Astrocyte (in vitro differentiated cells and primary cell): ENCODE measurements around the gene TNFAIP2. TPM values are rescaled to one million over a fixed set of nuclear protein-coding genes. Genes with fewer than 3 reads are reported as not detected.
A peak's percentile ranks its signal among the peaks of the same experiment; 100 is the strongest.

Source experiments
- DNase-seq: peaks from one replicate; pipeline ENCODE4 v3.0.0-alpha.2; 2010; ENCODE audit warnings: low read depth
- FAIRE-seq: peaks from 2 replicates; lab custom pipeline; 2011; peaks lifted over from hg19 to GRCh38; lab: Jason Lieb, UNC
- H2AFZ ChIP-seq: 2 replicates; pipeline ENCODE4 v1.6.0; 2012; ENCODE audit warnings: low read depth, low read length, inconsistent platforms
- H3K27ac ChIP-seq: 2 replicates; pipeline ENCODE4 v1.5.1; 2011; ENCODE audit warnings: low read depth, low read length, inconsistent platforms
- H3K27me3 ChIP-seq: 2 replicates; pipeline ENCODE4 v1.6.0; 2011; ENCODE audit warnings: low read length, inconsistent platforms; ENCODE audit not compliant: insufficient read depth
- H3K36me3 ChIP-seq: 2 replicates; pipeline ENCODE4 v1.5.1; 2011; ENCODE audit warnings: low read length, inconsistent platforms; ENCODE audit not compliant: insufficient read depth
- H3K4me1 ChIP-seq: 2 replicates; pipeline ENCODE4 v1.5.1; 2011; ENCODE audit warnings: low read length, inconsistent platforms; ENCODE audit not compliant: insufficient read depth
- H3K4me2 ChIP-seq: 2 replicates; pipeline ENCODE4 v1.6.0; 2012; ENCODE audit warnings: low read length, inconsistent platforms
- H3K4me3 ChIP-seq: 2 replicates; pipeline ENCODE4 v1.5.1; 2011; ENCODE audit warnings: low read depth, mild to moderate bottlenecking, low read length, inconsistent platforms; ENCODE audit not compliant: insufficient read depth
- H3K79me2 ChIP-seq: 2 replicates; pipeline ENCODE4 v1.6.0; 2012; ENCODE audit warnings: mild to moderate bottlenecking, low read length, inconsistent platforms; ENCODE audit not compliant: insufficient read depth
- H3K9ac ChIP-seq: 2 replicates; pipeline ENCODE4 v1.6.0; 2012; ENCODE audit warnings: mild to moderate bottlenecking, low read length, inconsistent platforms
- H3K9me3 ChIP-seq: 2 replicates; pipeline ENCODE4 v1.5.1; 2012; ENCODE audit warnings: low read depth, mild to moderate bottlenecking, low read length, inconsistent platforms; ENCODE audit not compliant: insufficient read depth
- H4K20me1 ChIP-seq: 2 replicates; pipeline ENCODE4 v1.6.0; 2012; ENCODE audit warnings: low read length, inconsistent platforms; ENCODE audit not compliant: insufficient read depth
- H3K27ac Mint-ChIP-seq: one replicate; pipeline ENCODE4 v1.8.0; 2021; ENCODE audit warnings: mild to moderate bottlenecking, mixed read lengths; ENCODE audit not compliant: unreplicated experiment
- H3K27me3 Mint-ChIP-seq: one replicate; pipeline ENCODE4 v1.8.0; 2021; ENCODE audit warnings: low read depth, mixed read lengths; ENCODE audit not compliant: unreplicated experiment
- H3K36me3 Mint-ChIP-seq: one replicate; pipeline ENCODE4 v1.8.0; 2021; ENCODE audit warnings: low read depth, mixed read lengths; ENCODE audit not compliant: unreplicated experiment
- H3K4me1 Mint-ChIP-seq: one replicate; pipeline ENCODE4 v1.8.0; 2021; ENCODE audit warnings: low read depth, mixed read lengths; ENCODE audit not compliant: unreplicated experiment
- H3K4me3 Mint-ChIP-seq: one replicate; pipeline ENCODE4 v1.8.0; 2021; ENCODE audit warnings: mild to moderate bottlenecking, moderate library complexity, mixed read lengths; ENCODE audit not compliant: unreplicated experiment
- H3K9me3 Mint-ChIP-seq: one replicate; pipeline ENCODE4 v1.8.0; 2021; ENCODE audit warnings: mild to moderate bottlenecking, mixed read lengths; ENCODE audit not compliant: unreplicated experiment
- EZH2 ChIP-seq: IDR thresholded peaks from 2 replicates; pipeline ENCODE4 v1.6.1; 2012; ENCODE audit warnings: mild to moderate bottlenecking, low read length, inconsistent platforms; ENCODE audit not compliant: insufficient read depth
- total RNA-seq: library from RNA; stranded (reverse); gene quantifications from 2 replicates; pipeline ENCODE4 v1.2.1, GENCODE V29; 2021
- TF ChIP-seq, protein P1 (sequence below): IDR thresholded peaks from 2 replicates; pipeline ENCODE4 v1.5.1; 2011; ENCODE audit warnings: low read depth, mild to moderate bottlenecking, inconsistent platforms, low read length, moderate library complexity; ENCODE audit not compliant: insufficient read depth

The TNFAIP2 gene
- total RNA-seq, 1 donor from 2014 or later = 29.5 TPM

DNA sequence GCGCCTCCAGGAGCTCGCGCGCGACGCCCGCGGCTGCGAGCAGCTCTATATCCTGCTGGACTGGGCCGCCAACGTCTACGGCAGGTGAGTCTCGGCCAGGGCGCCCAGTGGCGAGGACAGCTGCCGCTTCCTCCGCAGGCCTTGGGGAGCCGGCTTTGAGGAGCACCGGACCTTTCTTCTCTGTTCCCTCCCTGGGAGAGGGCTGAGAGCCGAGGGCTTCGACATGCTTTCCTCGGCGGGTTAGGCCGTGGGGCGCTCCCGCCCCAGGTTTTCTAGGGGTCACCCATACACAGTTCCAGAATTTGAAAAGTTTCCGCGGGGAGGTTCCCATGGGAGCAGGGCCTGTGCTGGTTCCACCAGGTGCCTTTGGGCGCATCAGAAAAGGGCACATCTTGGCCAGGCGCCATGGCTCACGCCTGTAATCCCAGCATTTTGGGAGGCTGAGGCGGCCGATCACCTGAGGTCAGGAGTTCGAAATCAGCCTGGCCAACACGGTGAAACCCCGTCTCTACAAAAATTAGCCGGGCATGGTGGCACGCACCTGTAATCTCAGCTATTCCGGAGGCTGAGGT is 20.5 kb upstream of the TNFAIP2 start:
- Histone ChIP-seq H4K20me1 (no peaks in the 10 kb centered on the region), H3K9ac (no peak overlapping the region), H3K4me3 (no peak overlapping the region), H3K36me3 (no peaks in the 10 kb centered on the region), H3K27ac (no peak overlapping the region), H3K27me3 (peaks cover 40% of the 10 kb centered on the region), H2AFZ (no peak overlapping the region), H3K79me2 (no peaks in the 10 kb centered on the region), H3K4me2 (no peak overlapping the region), H3K4me1 (peaks cover under 1% of the 10 kb centered on the region), H3K9me3 (no peaks in the 10 kb centered on the region)
- Mint-ChIP-seq H3K27me3 (peaks cover 26% of the 10 kb centered on the region), H3K4me1 (no peaks in the 10 kb centered on the region), H3K9me3 (peaks cover 10% of the 10 kb centered on the region), H3K4me3 (no peak overlapping the region), H3K36me3 (peaks cover 2% of the 10 kb centered on the region), H3K27ac (no peak overlapping the region)
- DNase-seq (no peak), FAIRE-seq (no peak)
- TF ChIP-seq EZH2 = peak; percentile 54
- TF ChIP-seq, protein P1, sequence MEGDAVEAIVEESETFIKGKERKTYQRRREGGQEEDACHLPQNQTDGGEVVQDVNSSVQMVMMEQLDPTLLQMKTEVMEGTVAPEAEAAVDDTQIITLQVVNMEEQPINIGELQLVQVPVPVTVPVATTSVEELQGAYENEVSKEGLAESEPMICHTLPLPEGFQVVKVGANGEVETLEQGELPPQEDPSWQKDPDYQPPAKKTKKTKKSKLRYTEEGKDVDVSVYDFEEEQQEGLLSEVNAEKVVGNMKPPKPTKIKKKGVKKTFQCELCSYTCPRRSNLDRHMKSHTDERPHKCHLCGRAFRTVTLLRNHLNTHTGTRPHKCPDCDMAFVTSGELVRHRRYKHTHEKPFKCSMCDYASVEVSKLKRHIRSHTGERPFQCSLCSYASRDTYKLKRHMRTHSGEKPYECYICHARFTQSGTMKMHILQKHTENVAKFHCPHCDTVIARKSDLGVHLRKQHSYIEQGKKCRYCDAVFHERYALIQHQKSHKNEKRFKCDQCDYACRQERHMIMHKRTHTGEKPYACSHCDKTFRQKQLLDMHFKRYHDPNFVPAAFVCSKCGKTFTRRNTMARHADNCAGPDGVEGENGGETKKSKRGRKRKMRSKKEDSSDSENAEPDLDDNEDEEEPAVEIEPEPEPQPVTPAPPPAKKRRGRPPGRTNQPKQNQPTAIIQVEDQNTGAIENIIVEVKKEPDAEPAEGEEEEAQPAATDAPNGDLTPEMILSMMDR = no peak

DNA sequence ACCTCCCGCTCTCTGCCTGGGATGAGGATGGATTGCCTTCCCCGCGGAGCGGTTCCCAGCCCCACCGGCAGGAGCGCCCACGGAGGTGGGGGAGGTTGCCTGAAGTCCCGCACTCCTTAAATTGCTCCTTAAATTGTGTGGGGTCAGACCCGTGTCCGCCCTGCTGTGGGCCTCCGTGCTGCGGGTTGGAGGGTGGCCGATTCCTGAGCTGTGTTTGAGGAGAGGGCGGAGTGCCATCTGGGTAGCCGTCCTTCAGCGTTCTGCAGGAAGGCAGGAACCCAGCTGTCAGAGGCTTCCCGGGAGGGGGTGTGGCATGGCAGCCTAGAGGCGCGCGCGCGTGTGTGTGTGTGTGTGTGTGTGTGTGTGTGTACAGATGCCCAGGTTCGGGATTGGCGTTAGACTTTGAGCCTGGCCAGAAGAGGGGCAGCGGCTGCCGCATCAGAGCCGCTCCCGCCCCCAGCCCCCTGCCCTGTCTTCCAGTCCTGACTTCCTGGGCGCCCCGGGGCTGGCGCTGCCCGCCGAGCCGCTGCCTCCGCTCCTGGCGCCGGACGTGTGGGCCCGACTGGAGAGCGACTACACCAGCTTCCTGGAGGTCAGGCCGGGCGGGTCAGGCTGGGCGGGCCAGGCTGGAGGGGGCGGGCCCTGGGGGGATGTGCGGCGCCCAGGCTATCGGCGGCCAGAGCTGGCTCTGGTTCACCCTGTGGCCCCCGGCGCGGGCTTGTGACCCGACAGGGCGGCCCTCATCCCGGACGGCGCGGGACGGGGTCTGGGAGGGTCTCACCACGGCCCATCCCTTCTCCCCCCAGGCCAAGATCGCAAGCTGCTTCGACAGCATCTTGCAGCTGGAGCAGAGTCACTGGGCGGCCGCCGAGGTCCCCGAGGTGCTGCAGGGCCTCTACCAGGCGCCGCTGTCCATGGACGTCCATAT is 19.5 kb upstream of the TNFAIP2 start:
- DNase-seq (no peak), FAIRE-seq (no peak)
- Histone ChIP-seq H3K9ac (no peak overlapping the region), H3K27ac (no peak overlapping the region), H3K27me3 (peaks cover 33% of the 10 kb centered on the region), H3K36me3 (no peaks in the 10 kb centered on the region), H3K4me3 (no peak overlapping the region), H3K9me3 (no peaks in the 10 kb centered on the region), H3K4me2 (peak overlapping the region; percentile 20), H2AFZ (no peak overlapping the region), H3K79me2 (no peaks in the 10 kb centered on the region), H4K20me1 (no peaks in the 10 kb centered on the region), H3K4me1 (peaks cover 10% of the 10 kb centered on the region)
- no peak overlapping the region for H3K27ac Mint-ChIP-seq
- no peaks in the 10 kb centered on the region for H3K4me1 Mint-ChIP-seq
- no peak overlapping the region for H3K4me3 Mint-ChIP-seq
- peaks cover 21% of the 10 kb centered on the region for H3K27me3 Mint-ChIP-seq
- TF ChIP-seq, protein P1 = no peak
- TF ChIP-seq EZH2 = no peak
- peaks cover 11% of the 10 kb centered on the region for H3K9me3 Mint-ChIP-seq
- H3K36me3 Mint-ChIP-seq = peaks cover 2% of the 10 kb centered on the region

DNA sequence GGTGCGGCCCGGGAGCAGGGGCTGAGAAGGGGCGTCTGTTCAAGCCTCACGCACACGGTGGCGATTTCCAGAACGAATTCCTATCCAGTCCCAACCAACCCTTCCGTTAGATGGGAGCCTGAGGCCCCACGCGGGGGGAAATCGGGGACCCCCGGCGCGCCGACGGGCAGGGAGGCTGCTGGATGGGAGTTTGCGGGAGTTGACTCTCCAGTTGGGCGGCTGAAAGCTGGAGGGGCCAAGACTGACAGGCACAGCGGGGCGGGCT is 18.9 kb upstream of the TNFAIP2 start:
- peaks cover 12% of the 10 kb centered on the region for H3K4me1 ChIP-seq
- TF ChIP-seq EZH2 = peak; percentile 94
- TF ChIP-seq, protein P1 = no peak
- no peak overlapping the region for H3K9ac ChIP-seq
- H3K9me3 ChIP-seq = no peaks in the 10 kb centered on the region
- H3K79me2 ChIP-seq = no peaks in the 10 kb centered on the region
- no peak overlapping the region for H3K4me2 ChIP-seq
- no peak for FAIRE-seq
- H3K9me3 Mint-ChIP-seq = peaks cover 11% of the 10 kb centered on the region
- no peak overlapping the region for H3K27ac Mint-ChIP-seq
- no peaks in the 10 kb centered on the region for H3K36me3 ChIP-seq
- peaks cover 33% of the 10 kb centered on the region for H3K27me3 ChIP-seq
- H3K27ac ChIP-seq = no peak overlapping the region
- DNase-seq = no peak
- no peak overlapping the region for H2AFZ ChIP-seq
- H3K4me1 Mint-ChIP-seq = no peaks in the 10 kb centered on the region
- no peaks in the 10 kb centered on the region for H4K20me1 ChIP-seq
- peaks cover 2% of the 10 kb centered on the region for H3K36me3 Mint-ChIP-seq
- H3K27me3 Mint-ChIP-seq = peaks cover 21% of the 10 kb centered on the region
- no peak overlapping the region for H3K4me3 Mint-ChIP-seq
- no peak overlapping the region for H3K4me3 ChIP-seq
